ENCODE measurements around the gene CRIP2.
A peak's percentile ranks its signal among the peaks of the same experiment; 100 is the strongest.

The CRIP2 gene

DNA sequence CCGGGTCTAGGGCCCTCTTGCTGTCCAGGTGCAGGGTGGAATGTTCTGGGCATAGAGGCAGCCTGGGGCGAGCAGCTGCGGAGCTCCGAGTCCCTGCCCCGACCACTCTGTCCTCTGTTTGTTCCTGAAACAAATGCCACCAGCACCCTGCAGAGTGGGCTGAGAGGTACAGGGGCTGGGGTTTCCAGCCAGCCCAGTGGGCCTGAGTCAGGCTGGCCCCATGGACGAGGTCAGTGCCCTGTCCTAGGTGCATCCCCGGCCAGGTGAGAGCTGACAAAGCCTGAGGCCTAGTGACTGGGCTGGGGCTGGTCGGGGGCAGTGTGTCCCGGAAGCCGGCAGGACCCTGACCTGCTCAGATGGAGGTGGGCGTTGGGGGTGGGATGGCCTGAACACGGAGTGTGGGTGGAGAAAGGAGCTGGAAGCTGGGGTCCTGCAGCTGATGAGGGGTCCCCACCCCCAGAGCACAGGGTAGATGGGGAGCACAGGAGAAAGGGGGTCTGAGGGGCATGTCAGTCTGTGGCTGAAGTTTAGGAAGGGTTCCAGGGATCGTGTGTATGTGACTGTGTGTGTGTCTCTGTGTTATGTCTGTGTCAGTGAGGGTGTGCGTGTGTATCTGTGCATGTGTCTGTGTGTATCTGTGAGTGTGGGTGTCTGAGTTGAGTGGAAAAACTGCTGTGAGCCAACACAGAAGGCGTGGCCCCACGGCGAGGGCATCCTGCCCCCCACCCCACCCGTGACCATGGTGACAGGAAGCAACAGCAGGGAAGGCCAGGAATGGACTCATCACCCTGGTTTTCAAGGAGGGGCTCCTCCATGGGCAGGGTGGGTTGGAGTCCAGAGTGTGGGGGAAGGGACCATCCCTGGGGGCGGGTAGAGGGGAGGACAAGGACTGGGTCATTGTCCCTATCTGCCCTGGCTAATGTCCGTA is 9.7 kb downstream of the CRIP2 start:
- H3K4me3 ChIP-seq (ENCODE audit: severe bottlenecking), result no peak overlapping the region
- no peak for DNase-seq (ENCODE audit: low spot score)
- H3K27me3 ChIP-seq (ENCODE audit: insufficient read depth, poor library complexity, severe bottlenecking), result no peaks in the 10 kb centered on the region
- H3K9me3 ChIP-seq (ENCODE audit: severe bottlenecking), result no peaks in the 10 kb centered on the region
- H3K27ac ChIP-seq (ENCODE audit: poor library complexity, severe bottlenecking), result no peak overlapping the region
- H3K4me1 ChIP-seq (ENCODE audit: insufficient read depth, poor library complexity, severe bottlenecking), result peaks cover 31% of the 10 kb centered on the region
- H3K36me3 ChIP-seq (ENCODE audit: low read depth), result no peaks in the 10 kb centered on the region; the same call in 1 of the 2 replicates
- ATAC-seq (ENCODE audit: low read depth), result no peak
- TF ChIP-seq, protein P1, sequence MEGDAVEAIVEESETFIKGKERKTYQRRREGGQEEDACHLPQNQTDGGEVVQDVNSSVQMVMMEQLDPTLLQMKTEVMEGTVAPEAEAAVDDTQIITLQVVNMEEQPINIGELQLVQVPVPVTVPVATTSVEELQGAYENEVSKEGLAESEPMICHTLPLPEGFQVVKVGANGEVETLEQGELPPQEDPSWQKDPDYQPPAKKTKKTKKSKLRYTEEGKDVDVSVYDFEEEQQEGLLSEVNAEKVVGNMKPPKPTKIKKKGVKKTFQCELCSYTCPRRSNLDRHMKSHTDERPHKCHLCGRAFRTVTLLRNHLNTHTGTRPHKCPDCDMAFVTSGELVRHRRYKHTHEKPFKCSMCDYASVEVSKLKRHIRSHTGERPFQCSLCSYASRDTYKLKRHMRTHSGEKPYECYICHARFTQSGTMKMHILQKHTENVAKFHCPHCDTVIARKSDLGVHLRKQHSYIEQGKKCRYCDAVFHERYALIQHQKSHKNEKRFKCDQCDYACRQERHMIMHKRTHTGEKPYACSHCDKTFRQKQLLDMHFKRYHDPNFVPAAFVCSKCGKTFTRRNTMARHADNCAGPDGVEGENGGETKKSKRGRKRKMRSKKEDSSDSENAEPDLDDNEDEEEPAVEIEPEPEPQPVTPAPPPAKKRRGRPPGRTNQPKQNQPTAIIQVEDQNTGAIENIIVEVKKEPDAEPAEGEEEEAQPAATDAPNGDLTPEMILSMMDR (IDR thresholded peaks at IDR 0.05; ENCODE audit: poor library complexity, severe bottlenecking), result no peak

DNA sequence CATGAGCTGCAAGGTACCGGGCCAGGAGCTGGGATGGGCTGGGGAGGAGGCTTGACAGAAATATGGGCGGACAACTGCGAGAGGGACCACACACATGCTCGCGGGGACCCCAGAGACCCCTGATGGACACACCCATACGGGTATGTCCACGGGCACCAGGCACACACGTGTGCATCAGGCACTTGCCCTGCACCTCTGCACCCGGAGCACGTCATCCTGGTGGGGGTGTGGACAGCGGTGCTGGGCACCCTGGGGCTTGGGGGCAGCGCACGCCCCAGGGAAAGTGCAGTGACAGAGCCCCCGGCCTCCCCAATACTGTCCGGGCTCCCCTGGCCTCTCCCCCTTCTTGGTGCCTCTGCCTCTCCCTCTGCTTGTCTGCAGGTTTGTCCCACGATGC is 10.4 kb downstream of the CRIP2 start:
- no peaks in the 10 kb centered on the region for H3K27me3 ChIP-seq (ENCODE audit: insufficient read depth, poor library complexity, severe bottlenecking)
- no peaks in the 10 kb centered on the region for H3K9me3 ChIP-seq (ENCODE audit: severe bottlenecking)
- H3K27ac ChIP-seq (ENCODE audit: poor library complexity, severe bottlenecking), result no peak overlapping the region
- no peak for DNase-seq (ENCODE audit: low spot score)
- H3K36me3 ChIP-seq (ENCODE audit: low read depth), result no peaks in the 10 kb centered on the region; the same call in 1 of the 2 replicates
- ATAC-seq (ENCODE audit: low read depth), result no peak
- TF ChIP-seq, protein P1 (IDR thresholded peaks at IDR 0.05; ENCODE audit: poor library complexity, severe bottlenecking), result no peak
- no peak overlapping the region for H3K4me3 ChIP-seq (ENCODE audit: severe bottlenecking)
- H3K4me1 ChIP-seq (ENCODE audit: insufficient read depth, poor library complexity, severe bottlenecking), result peaks cover 33% of the 10 kb centered on the region

DNA sequence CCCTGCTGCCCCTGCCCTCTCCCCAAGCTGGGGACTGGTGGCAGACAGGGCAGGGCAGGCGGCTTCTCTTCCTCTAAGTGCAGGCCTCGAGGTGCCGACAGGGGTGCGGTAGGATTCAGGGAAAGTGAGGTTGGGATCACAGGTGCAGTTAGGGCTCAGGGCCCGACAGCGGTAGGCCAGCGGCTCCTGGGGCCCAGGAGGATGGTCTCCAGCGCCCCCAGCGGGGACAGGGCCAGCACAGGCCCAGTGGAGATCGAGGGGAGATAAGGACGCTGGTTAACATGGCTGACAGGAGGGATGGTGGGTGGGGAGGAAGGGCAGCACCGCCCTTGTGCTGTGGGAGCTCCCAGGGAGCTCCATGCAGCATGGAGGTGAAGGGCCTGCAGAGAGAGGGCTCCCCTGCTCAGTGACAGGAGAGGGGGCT is 11.1 kb downstream of the CRIP2 start:
- Histone ChIP-seq H3K36me3 (ENCODE audit: low read depth) (no peaks in the 10 kb centered on the region), H3K4me3 (ENCODE audit: severe bottlenecking) (no peak overlapping the region), H3K27ac (ENCODE audit: poor library complexity, severe bottlenecking) (no peak overlapping the region), H3K4me1 (ENCODE audit: insufficient read depth, poor library complexity, severe bottlenecking) (peaks cover 29% of the 10 kb centered on the region), H3K27me3 (ENCODE audit: insufficient read depth, poor library complexity, severe bottlenecking) (no peaks in the 10 kb centered on the region), H3K9me3 (ENCODE audit: severe bottlenecking) (no peaks in the 10 kb centered on the region)
- DNase-seq (ENCODE audit: low spot score) (no peak), ATAC-seq (ENCODE audit: low read depth) (no peak)
- TF ChIP-seq, protein P1 (IDR thresholded peaks at IDR 0.05; ENCODE audit: poor library complexity, severe bottlenecking), result no peak

DNA sequence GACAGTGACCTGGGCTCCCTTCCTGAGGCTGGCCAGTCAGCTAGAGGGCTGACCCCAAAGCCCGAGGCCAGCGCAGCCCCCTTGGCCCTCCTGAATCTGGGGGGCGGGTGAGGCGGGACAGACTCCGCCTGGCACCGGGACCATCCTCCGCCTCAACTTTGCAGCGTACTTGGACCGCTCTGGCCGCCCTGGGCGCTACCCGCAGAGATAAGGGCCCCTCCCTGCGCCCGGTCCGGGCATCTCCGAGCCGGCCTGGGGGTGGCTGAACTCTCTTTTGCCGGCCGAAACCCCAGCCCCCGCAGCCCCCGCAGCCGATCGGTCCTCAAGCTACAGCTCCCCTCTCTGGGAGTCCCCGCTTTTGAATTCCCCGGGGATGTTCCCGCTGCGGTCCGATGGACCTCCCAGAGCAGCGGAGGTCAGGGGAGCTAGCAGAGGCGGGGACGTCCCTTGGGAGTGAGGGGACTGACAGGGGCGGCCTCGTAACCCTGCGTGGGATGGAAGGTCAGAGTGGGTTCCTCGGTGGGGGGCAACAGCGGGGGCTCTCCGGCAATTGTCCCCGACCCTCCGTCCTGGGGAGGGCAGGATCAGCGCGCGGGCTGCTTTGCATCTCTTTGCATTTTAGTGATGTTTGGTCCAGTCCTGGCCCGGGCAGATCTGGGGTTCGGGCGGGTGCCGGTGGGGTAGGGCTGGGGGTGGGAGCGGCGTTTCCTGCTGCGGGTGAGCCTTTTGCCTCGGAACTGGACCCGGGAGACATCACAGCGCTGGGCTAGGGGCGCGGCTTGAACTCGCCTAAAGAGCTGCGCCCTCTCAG is 11.7 kb downstream of the CRIP2 start, which contains the start of gene CRIP1:
Gene CRIP1, plus strand, starts transcription at position 724 of the 811 bp plus-strand sequence. CDS start 374 bp downstream, outside the sequence.
- Histone ChIP-seq H3K4me1 (ENCODE audit: insufficient read depth, poor library complexity, severe bottlenecking) (peaks cover 24% of the 10 kb centered on the region), H3K27me3 (ENCODE audit: insufficient read depth, poor library complexity, severe bottlenecking) (no peaks in the 10 kb centered on the region), H3K27ac (ENCODE audit: poor library complexity, severe bottlenecking) (no peak within 1 kb of the TSS), H3K36me3 (ENCODE audit: low read depth) (no peaks in the 10 kb centered on the region), H3K9me3 (ENCODE audit: severe bottlenecking) (no peaks in the 10 kb centered on the region), H3K4me3 (ENCODE audit: severe bottlenecking) (peak within 1 kb of the TSS; percentile 24)
- ATAC-seq (ENCODE audit: low read depth) (no peak), DNase-seq (ENCODE audit: low spot score) (no peak)
- TF ChIP-seq, protein P1 (IDR thresholded peaks at IDR 0.05; ENCODE audit: poor library complexity, severe bottlenecking), result no peak
